HT1080 (cell line): ENCODE results near the gene ALG1. TPM values are rescaled to one million over a fixed set of nuclear protein-coding genes. Genes with fewer than 3 reads are reported as not detected.

Experiments used
- DNase-seq: peaks from one replicate; pipeline ENCODE4 v3.0.0-alpha.2; 2015; ENCODE audit warnings: low read depth
- polyA plus RNA-seq, 2 experiments: library from polyadenylated mRNA; depleted of rRNA; stranded (reverse); fragments of >200 nt; gene quantifications; 2 replicates each; pipeline ENCODE4 v1.2.3, GENCODE V29; 2015
- total RNA-seq: library from RNA; depleted of rRNA; stranded (reverse); fragments of >200 nt; shearing (Covaris generic); gene quantifications from 2 replicates; pipeline ENCODE4 v1.2.3, GENCODE V29; 2014; rRNA removed

Gene ALG1
- 42.9 and 52.1 TPM in 2 replicates for total RNA-seq
- polyA plus RNA-seq (2015; cell fraction: cytosol; rRNA removed), result 18.3 and 23.5 TPM in 2 replicates
- 28.5 and 34.6 TPM in 2 replicates for polyA plus RNA-seq (2015; cell fraction: nucleus; rRNA removed)

GRCh38 chr16:5071681-5072333 lies at the start of gene ALG1:
Gene ALG1 (plus strand): TSS chr16:5071843. CDS start chr16:5071850, 7 bp downstream.
- peak; percentile 79 for DNase-seq

GRCh38 chr16:5022521-5022920 lies 49.1 kb upstream of the ALG1 start:
- no peak for DNase-seq

- DNase-seq, result peak; percentile 59
These were observed 47.0 kb upstream of the ALG1 start for GRCh38 chr16:5024632-5025031.

GRCh38 chr16:5025171-5025632 lies 46.4 kb upstream of the ALG1 start:
- no peak for DNase-seq

GRCh38 chr16:5026664-5027063 lies 45.0 kb upstream of the ALG1 start:
- no peak for DNase-seq

- no peak for DNase-seq
These were observed 44.6 kb upstream of the ALG1 start for GRCh38 chr16:5027086-5027485.

GRCh38 chr16:5027575-5028235 lies 43.9 kb upstream of the ALG1 start:
- no peak for DNase-seq

GRCh38 chr16:5028950-5029475 lies 42.6 kb upstream of the ALG1 start:
- no peak for DNase-seq

GRCh38 chr16:5030251-5030870 lies 41.3 kb upstream of the ALG1 start:
- DNase-seq, result no peak

- no peak for DNase-seq
These were observed 40.0 kb upstream of the ALG1 start for GRCh38 chr16:5031601-5032000.

- DNase-seq, result no peak
These were observed 38.9 kb upstream of the ALG1 start for GRCh38 chr16:5032748-5033167.

- DNase-seq, result peak; percentile 70
These were observed 38.1 kb upstream of the ALG1 start, which contains the start of gene NAGPA for GRCh38 chr16:5033256-5034166. Gene NAGPA (minus strand): TSS chr16:5033935. CDS start chr16:5033914, 21 bp downstream.

- no peak for DNase-seq
These were observed 37.5 kb upstream of the ALG1 start for GRCh38 chr16:5034167-5034523.

- no peak for DNase-seq
These were observed 35.8 kb upstream of the ALG1 start for GRCh38 chr16:5035909-5036227.

- DNase-seq, result no peak
These were observed 35.2 kb upstream of the ALG1 start for GRCh38 chr16:5036228-5037156.

GRCh38 chr16:5040451-5040850 lies 31.2 kb upstream of the ALG1 start:
- no peak for DNase-seq

GRCh38 chr16:5041600-5042133 lies 30.0 kb upstream of the ALG1 start:
- DNase-seq, result peak; percentile 87

GRCh38 chr16:5042574-5043171 lies 29.0 kb upstream of the ALG1 start:
- peak; percentile 76 for DNase-seq

GRCh38 chr16:5044011-5044540 lies 27.6 kb upstream of the ALG1 start:
- no peak for DNase-seq
